Measurements from ENCODE around the gene BOC.

The BOC gene

GRCh38 chr3:113329757-113330156, 118.4 kb downstream of the BOC start:
- no peaks in the 10 kb centered on the region for H3K27me3 ChIP-seq (ENCODE audit: insufficient read depth, poor library complexity, severe bottlenecking)
- TF ChIP-seq SPI1 (IDR thresholded peaks at IDR 0.05; ENCODE audit: borderline replicate concordance, low read depth) (peak; percentile 80), GABPA (IDR thresholded peaks at IDR 0.05; ENCODE audit: low read depth) (no peak)
- H3K27ac ChIP-seq (replicated peaks) = no peak overlapping the region
- DNase-seq (ENCODE audit: low read depth in 1 of 2, low spot score in 1 of 2) = no peak
- no peak overlapping the region for H3K4me3 ChIP-seq (replicated peaks; ENCODE audit: insufficient read depth, low read length)

- TF ChIP-seq REST (IDR thresholded peaks at IDR 0.05; ENCODE audit: insufficient replicate concordance, low read depth) (no peak), GABPA (IDR thresholded peaks at IDR 0.05; ENCODE audit: low read depth) (no peak), SPI1 (IDR thresholded peaks at IDR 0.05; ENCODE audit: borderline replicate concordance, low read depth) (no peak), CTCF (IDR thresholded peaks at IDR 0.05; ENCODE audit: insufficient read depth, low read length) (no peak), POLR2AphosphoS5 (IDR thresholded peaks at IDR 0.05; ENCODE audit: low read depth) (no peak)
- no peak for DNase-seq (ENCODE audit: low read depth in 1 of 2, low spot score in 1 of 2)
These were observed 119.4 kb downstream of the BOC start for GRCh38 chr3:113330742-113331141.

GRCh38 chr3:113331187-113331586, 119.8 kb downstream of the BOC start:
- H3K27me3 ChIP-seq (ENCODE audit: insufficient read depth, poor library complexity, severe bottlenecking) = no peaks in the 10 kb centered on the region
- TF ChIP-seq GABPA (IDR thresholded peaks at IDR 0.05; ENCODE audit: low read depth) (no peak), POLR2AphosphoS5 (IDR thresholded peaks at IDR 0.05; ENCODE audit: low read depth) (no peak), CTCF (IDR thresholded peaks at IDR 0.05; ENCODE audit: insufficient read depth, low read length) (no peak), REST (IDR thresholded peaks at IDR 0.05; ENCODE audit: insufficient replicate concordance, low read depth) (no peak), SPI1 (IDR thresholded peaks at IDR 0.05; ENCODE audit: borderline replicate concordance, low read depth) (no peak)
- no peak overlapping the region for H3K4me3 ChIP-seq (replicated peaks; ENCODE audit: insufficient read depth, low read length)
- no peak for DNase-seq (ENCODE audit: low read depth in 1 of 2, low spot score in 1 of 2)
- no peak overlapping the region for H3K27ac ChIP-seq (replicated peaks)

More at GRCh38 chr3:113330742-113331141, 119.4 kb downstream of the BOC start:
- Histone ChIP-seq H3K4me3 (replicated peaks; ENCODE audit: insufficient read depth, low read length) (no peak overlapping the region), H3K27me3 (ENCODE audit: insufficient read depth, poor library complexity, severe bottlenecking) (no peaks in the 10 kb centered on the region), H3K27ac (replicated peaks) (no peak overlapping the region)

All from HL-60 (cell line).